GM18873 (cell line): Measurements from ENCODE around the gene GPATCH3.
"Not testable (repeated sequence)": the region's sequence is repeated elsewhere in the genome, so short reads cannot be mapped to it uniquely, and the experiment has no call there.

Experiments used
- ATAC-seq: cut with Tn5 transposase; IDR thresholded peaks from one replicate; pipeline ENCODE4 v1.9.1; 2021; ENCODE audit warnings: mild to moderate bottlenecking, moderate library complexity, moderate number of reproducible peaks; ENCODE audit not compliant: unreplicated experiment, low FRiP score

GPATCH3 gene

GRCh38 chr1:26900001-26900814 lies at the start of gene GPATCH3:
Gene GPATCH3 (minus strand): TSS chr1:26900467. CDS start chr1:26900442, 25 bp downstream.
- ATAC-seq, result no peak

- ATAC-seq, result no peak
Observed at GRCh38 chr1:26949926-26950319, 49.7 kb upstream of the GPATCH3 start.

- ATAC-seq, result no peak
Observed at GRCh38 chr1:26949266-26949925, 49.1 kb upstream of the GPATCH3 start.

- ATAC-seq, result not testable (repeated sequence)
Observed at GRCh38 chr1:26948725-26949057, 48.4 kb upstream of the GPATCH3 start.

GRCh38 chr1:26946270-26946669 lies 46.0 kb upstream of the GPATCH3 start:
- no peak for ATAC-seq

- ATAC-seq, result no peak
Observed at GRCh38 chr1:26945728-26946127, 45.5 kb upstream of the GPATCH3 start.

- ATAC-seq, result no peak
Observed at GRCh38 chr1:26945138-26945537, 44.9 kb upstream of the GPATCH3 start.

- no peak for ATAC-seq
Observed at GRCh38 chr1:26942656-26943055, 42.4 kb upstream of the GPATCH3 start.

- no peak for ATAC-seq
Observed at GRCh38 chr1:26941311-26941710, 41.0 kb upstream of the GPATCH3 start.

GRCh38 chr1:26938659-26939025 lies 38.4 kb upstream of the GPATCH3 start:
- ATAC-seq, result no peak

- ATAC-seq, result no peak
Observed at GRCh38 chr1:26938004-26938658, 37.9 kb upstream of the GPATCH3 start.

- ATAC-seq, result no peak
Observed at GRCh38 chr1:26936823-26937222, 36.6 kb upstream of the GPATCH3 start.

- ATAC-seq, result no peak
Observed at GRCh38 chr1:26932531-26932930, 32.3 kb upstream of the GPATCH3 start.

GRCh38 chr1:26923711-26924110 lies 23.4 kb upstream of the GPATCH3 start:
- no peak for ATAC-seq

- no peak for ATAC-seq
Observed at GRCh38 chr1:26922901-26923300, 22.6 kb upstream of the GPATCH3 start.

- ATAC-seq, result no peak
Observed at GRCh38 chr1:26922431-26922729, 22.1 kb upstream of the GPATCH3 start.

GRCh38 chr1:26921540-26922430 lies 21.5 kb upstream of the GPATCH3 start, which contains the start of gene NUDC:
Gene NUDC (plus strand): TSS chr1:26921743. CDS start chr1:26921849, 106 bp downstream.
- peak; percentile 93 for ATAC-seq

- ATAC-seq, result no peak
Observed at GRCh38 chr1:26921126-26921539, 20.9 kb upstream of the GPATCH3 start.

- ATAC-seq, result no peak
Observed at GRCh38 chr1:26915204-26915842, 15.1 kb upstream of the GPATCH3 start.
